HEK293 (cell line): ENCODE measurements around the gene OR5B3.

ENCODE experiments used
- ZNF768 ChIP-seq: fragments of 450-650 bp; formaldehyde crosslinking; IDR thresholded peaks from 2 replicates; pipeline ENCODE4 v1.5.1; 2018; ENCODE audit warnings: missing biosample characterization, mild to moderate bottlenecking, missing genetic modification characterization
- TF ChIP-seq, protein P1 (sequence below): fragments of 450-650 bp; formaldehyde crosslinking; IDR thresholded peaks from 2 replicates; pipeline ENCODE4 v1.5.1; 2016; ENCODE audit warnings: missing biosample characterization, missing genetic modification characterization

- TF ChIP-seq, protein P1, sequence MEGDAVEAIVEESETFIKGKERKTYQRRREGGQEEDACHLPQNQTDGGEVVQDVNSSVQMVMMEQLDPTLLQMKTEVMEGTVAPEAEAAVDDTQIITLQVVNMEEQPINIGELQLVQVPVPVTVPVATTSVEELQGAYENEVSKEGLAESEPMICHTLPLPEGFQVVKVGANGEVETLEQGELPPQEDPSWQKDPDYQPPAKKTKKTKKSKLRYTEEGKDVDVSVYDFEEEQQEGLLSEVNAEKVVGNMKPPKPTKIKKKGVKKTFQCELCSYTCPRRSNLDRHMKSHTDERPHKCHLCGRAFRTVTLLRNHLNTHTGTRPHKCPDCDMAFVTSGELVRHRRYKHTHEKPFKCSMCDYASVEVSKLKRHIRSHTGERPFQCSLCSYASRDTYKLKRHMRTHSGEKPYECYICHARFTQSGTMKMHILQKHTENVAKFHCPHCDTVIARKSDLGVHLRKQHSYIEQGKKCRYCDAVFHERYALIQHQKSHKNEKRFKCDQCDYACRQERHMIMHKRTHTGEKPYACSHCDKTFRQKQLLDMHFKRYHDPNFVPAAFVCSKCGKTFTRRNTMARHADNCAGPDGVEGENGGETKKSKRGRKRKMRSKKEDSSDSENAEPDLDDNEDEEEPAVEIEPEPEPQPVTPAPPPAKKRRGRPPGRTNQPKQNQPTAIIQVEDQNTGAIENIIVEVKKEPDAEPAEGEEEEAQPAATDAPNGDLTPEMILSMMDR (tag by site-specific recombination): no peak
- TF ChIP-seq ZNF768 (tag by site-specific recombination): no peak
Observed at GRCh38 chr11:58395581-58395980, 11.1 kb downstream of the OR5B3 start.
